Islet of Langerhans (tissue), 1 donor: ENCODE data around the gene RHOG.
"Not testable (repeated sequence)": the region's sequence is repeated elsewhere in the genome, so short reads cannot be mapped to it uniquely, and the experiment has no call there.

Source experiments
- FAIRE-seq: peaks from one replicate; lab custom pipeline; 2011; peaks lifted over from hg19 to GRCh38; lab: Jason Lieb, UNC

Gene RHOG

DNA sequence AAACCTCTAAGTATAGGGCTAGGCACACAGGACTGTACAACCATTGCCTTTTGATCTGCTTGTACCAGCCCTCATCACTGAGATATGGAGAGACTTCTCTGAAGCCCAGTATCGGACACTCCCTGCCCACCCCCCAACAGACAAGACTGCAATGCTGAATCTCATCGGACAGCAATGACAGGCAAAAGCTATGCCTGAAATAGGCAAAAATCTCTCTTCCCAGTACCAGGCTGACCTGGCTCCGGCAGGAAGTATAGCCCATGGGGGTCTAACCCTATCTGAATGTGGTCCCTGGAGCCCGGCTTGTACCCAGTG is 6.5 kb downstream of the RHOG start:
- no peak for FAIRE-seq

GRCh38 chr11:3833449-3833848 is 7.3 kb downstream of the RHOG start:
- no peak for FAIRE-seq

GRCh38 chr11:3832816-3833215 is 7.9 kb downstream of the RHOG start:
- FAIRE-seq: no peak

GRCh38 chr11:3831378-3832239 is 9.2 kb downstream of the RHOG start:
- FAIRE-seq: no peak

DNA sequence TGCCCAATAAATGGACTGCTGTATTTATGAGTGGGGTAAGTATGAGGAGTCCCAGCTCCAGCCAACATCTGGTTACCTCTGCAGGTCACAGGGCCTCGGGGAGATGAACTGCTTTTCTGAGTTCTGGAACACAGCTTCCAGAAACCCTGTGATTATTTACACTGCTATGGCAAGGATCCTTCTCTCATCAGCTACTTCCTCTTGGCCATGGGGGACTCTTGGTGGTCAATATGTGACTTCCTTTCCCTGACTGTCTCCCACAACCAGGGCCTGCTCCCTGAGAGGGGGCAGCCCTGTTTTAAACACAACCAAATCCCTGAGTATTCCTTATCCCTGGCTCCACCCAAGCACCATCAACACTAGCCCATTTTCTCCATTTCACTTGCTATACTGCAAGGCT is 10.0 kb downstream of the RHOG start:
- no peak for FAIRE-seq

DNA sequence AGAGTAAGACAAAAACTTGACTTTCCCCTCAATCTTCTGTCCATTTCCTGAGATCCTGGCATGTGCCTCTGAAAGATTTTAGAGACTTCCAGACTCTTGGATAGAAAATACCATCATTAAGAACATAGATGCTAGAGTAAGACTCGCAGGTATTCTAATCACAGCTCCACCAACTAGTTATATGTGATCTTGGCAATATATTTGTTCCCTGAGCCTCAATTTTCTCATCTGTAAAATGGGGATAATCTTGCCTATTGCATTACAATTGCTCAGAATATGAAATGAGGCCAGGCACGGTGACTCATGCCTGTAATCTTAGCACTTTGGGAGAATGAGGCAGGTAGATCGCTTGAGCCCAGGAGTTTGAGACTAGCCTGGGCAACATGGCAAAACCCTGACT is 10.7 kb downstream of the RHOG start:
- no peak for FAIRE-seq

- no peak for FAIRE-seq
Measured at GRCh38 chr11:3827434-3828186, 13.1 kb downstream of the RHOG start.

DNA sequence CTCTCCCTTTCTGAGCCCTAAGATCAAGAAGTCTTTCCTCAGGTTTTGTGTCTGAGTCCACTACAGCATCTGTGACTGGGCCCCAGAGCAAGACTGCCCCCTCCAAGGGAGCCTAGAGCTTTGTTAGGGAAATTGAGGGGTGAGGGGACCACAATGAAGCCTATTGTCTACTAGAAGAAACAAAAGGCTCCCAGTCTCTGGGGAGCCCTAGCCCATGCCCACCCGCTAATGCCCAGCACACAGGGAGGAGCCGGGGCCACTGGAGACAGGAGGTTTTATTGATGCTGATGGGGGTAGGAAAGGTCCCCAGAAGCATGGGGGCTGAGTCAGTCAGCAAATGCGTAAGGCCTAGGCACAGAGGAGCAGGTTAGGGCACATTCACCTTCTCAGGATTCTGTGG is 14.0 kb downstream of the RHOG start:
- no peak for FAIRE-seq

DNA sequence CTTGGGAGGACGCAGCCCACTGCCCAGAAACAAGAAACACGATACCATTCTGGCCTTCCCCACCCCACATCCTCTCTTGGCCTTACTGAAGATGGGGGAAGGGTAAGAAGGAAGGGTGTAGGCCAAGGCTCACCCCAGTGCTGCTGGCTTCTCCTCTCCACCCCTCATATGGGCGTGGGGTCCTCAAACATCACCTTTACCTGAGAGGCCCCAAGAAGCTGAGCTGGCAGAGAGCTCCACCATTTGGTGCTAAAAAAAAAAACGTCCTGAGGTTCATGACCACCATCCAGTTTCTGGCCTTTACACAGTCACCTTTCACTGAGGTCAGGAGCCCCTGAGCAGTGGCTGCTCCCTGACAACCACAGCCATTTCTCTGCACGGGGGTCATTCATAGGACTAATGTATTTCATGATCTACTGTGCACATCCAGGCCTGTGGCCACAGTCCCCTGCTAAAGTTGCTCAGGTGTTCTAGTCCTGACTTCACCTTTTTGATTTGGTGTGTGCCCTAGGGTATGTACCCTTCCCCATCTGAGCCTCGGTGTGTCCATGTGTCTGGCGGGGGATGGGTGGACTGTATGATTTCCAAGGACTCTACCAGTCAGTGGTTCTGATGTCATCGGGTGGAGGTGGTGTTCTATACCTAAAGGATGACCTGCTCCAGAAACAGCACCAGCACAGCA is 15.1 kb downstream of the RHOG start:
- no peak for FAIRE-seq

DNA sequence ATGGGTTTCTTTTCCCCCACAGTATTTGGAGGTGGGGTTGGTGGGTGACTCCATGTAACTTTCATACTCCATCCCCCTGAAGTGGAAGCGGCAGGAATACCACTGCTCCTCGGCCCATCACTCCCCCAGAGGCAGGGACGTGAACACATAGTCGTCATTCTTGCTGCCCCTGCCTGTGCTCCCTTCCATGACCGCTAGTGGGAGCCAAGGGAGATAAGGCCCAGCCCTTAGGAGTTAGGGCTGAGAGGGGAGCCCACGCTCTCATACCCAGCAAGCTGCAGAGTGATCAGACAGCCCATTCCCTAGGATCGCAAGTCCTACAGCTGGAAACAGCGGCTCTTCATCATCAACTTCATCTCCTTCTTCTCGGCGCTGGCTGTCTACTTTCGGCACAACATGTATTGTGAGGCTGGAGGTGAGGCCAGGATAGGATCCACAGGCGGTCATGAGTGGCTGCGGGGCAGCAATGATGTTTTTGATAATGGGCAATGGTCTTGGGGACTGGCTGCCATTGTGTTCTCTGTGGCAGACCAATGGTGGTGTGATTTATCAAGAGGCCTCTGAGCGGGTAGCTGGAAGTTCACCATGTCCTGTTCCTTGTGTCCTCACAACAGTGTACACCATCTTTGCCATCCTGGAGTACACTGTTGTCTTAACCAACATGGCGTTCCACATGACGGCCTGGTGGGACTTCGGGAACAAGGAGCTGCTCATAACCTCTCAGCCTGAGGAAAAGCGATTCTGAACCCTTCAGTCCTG is 15.9 kb downstream of the RHOG start:
- FAIRE-seq: no peak

GRCh38 chr11:3823762-3824506 is 16.8 kb downstream of the RHOG start:
- FAIRE-seq: no peak

DNA sequence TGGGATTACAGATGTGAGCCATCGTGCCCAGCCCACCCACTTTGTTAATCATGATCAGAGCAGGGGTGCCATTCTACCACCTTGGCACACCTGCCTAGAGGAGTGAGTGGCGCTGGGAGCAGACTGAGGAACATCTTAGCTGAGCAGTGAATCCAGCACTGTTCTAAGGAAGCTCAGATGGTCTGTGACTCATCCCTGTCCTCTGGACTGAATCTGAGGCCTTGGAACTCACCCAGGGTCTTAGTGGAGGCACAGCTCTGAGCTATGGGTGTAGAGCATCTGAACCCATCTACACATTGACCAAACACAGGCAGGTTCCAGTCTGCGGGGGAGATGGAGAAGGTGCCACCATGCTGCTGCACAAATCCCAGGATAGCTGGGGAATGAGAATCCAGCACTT is 17.5 kb downstream of the RHOG start:
- FAIRE-seq: no peak

- FAIRE-seq: no peak
Measured at GRCh38 chr11:3822312-3822711, 18.4 kb downstream of the RHOG start.

- no peak for FAIRE-seq
Measured at GRCh38 chr11:3820971-3821370, 19.8 kb downstream of the RHOG start.

- FAIRE-seq: no peak
Measured at GRCh38 chr11:3817181-3817800, 23.5 kb downstream of the RHOG start.

GRCh38 chr11:3816673-3817072 is 24.1 kb downstream of the RHOG start:
- FAIRE-seq: no peak

DNA sequence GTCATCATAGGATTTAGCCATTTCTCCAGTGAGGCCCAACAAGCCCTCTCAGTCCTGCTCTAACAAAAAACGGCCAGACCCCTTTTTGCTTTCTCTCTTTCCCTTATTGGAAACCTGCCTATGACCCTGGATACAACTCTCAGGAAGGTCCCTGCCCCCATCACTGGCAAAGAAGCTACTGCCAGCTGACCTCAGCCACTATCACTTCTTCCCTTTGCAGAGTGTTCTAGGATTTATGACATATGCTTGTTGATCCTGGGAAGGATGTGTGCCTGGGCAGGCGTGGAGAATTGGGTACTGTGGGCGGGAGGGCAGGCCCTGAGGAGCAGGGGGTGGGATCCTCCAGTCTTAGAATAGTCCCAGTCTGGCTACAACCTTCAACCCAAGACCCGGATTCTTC is 24.9 kb downstream of the RHOG start:
- FAIRE-seq: no peak

- FAIRE-seq: not testable (repeated sequence)
Measured at GRCh38 chr11:3814832-3815231, 25.9 kb downstream of the RHOG start.

- no peak for FAIRE-seq
Measured at GRCh38 chr11:3810951-3811350, 29.8 kb downstream of the RHOG start.

GRCh38 chr11:3810446-3810845 is 30.3 kb downstream of the RHOG start:
- no peak for FAIRE-seq

DNA sequence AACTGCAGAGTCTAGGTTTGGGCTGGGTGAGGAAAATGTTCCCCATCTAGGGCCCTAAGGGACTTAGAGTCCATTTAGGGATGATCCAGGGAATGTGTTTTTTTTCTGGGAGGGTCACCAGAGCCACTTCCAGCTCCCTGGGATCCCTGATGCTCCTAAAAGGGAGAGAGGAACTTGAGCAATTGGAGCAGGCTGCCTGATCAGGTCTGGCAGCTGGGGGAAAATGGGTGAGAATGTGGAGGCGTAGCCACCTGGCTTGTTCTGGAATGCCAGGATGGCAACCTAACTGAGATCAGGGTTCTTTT is 31.2 kb downstream of the RHOG start:
- no peak for FAIRE-seq
